HG03097 (cell line): Measurements from ENCODE around the gene HAGHL.
"Not testable (repeated sequence)": the region's sequence is repeated elsewhere in the genome, so short reads cannot be mapped to it uniquely, and the experiment has no call there.

ENCODE experiments used
- ATAC-seq: cut with Tn5 transposase; IDR thresholded peaks from one replicate; pipeline ENCODE4 v1.9.1; 2021; ENCODE audit not compliant: unreplicated experiment, low FRiP score

Gene HAGHL

GRCh38 chr16:766820-767640 lies 40.1 kb downstream of the HAGHL start:
- ATAC-seq = no peak

GRCh38 chr16:767743-768235 lies 40.9 kb downstream of the HAGHL start:
- no peak for ATAC-seq

GRCh38 chr16:768428-768827 lies 41.5 kb downstream of the HAGHL start:
- no peak for ATAC-seq

GRCh38 chr16:769184-769784 lies 42.4 kb downstream of the HAGHL start:
- no peak for ATAC-seq

GRCh38 chr16:769934-770333 lies 43.0 kb downstream of the HAGHL start:
- no peak for ATAC-seq

- ATAC-seq = no peak
Measured at GRCh38 chr16:770411-770810, 43.5 kb downstream of the HAGHL start.

GRCh38 chr16:772959-773358 lies 46.1 kb downstream of the HAGHL start:
- ATAC-seq = no peak

- no peak for ATAC-seq
Measured at GRCh38 chr16:774086-775001, 47.4 kb downstream of the HAGHL start.

- no peak for ATAC-seq
Measured at GRCh38 chr16:775236-775796, 48.4 kb downstream of the HAGHL start.

- not testable (repeated sequence) for ATAC-seq
Measured at GRCh38 chr16:776298-776697, 49.4 kb downstream of the HAGHL start.

GRCh38 chr16:776824-777223 lies 49.9 kb downstream of the HAGHL start:
- no peak for ATAC-seq

- ATAC-seq = no peak
Measured at GRCh38 chr16:777826-778225, 50.9 kb downstream of the HAGHL start.

- no peak for ATAC-seq
Measured at GRCh38 chr16:778447-778846, 51.5 kb downstream of the HAGHL start.

- no peak for ATAC-seq
Measured at GRCh38 chr16:778909-779527, 52.1 kb downstream of the HAGHL start.
